Testis (tissue), 3 donors: ENCODE data around the gene C19orf81. TPM values are rescaled to one million over a fixed set of nuclear protein-coding genes. Genes with fewer than 3 reads are reported as not detected.
A peak's percentile ranks its signal among the peaks of the same experiment; 100 is the strongest.

Experiments
- DNase-seq: peaks from one replicate; pipeline ENCODE4 v3.0.0-alpha.2; 2019
- H3K27ac ChIP-seq, 2 donors: fragments of 200-600 bp; sonication (generic); one replicate each; pipeline ENCODE4 v1.5.1; 2019
- H3K27me3 ChIP-seq: fragments of 200-600 bp; sonication (generic); one replicate; pipeline ENCODE4 v1.5.1; 2019
- H3K36me3 ChIP-seq: fragments of 200-600 bp; sonication (generic); one replicate; pipeline ENCODE4 v1.5.1; 2017; ENCODE audit warnings: low read depth; ENCODE audit errors: missing control alignments
- H3K4me1 ChIP-seq: fragments of 200-600 bp; sonication (generic); one replicate; pipeline ENCODE4 v1.5.1; 2019
- H3K4me3 ChIP-seq, 2 donors: fragments of 200-600 bp; sonication (generic); one replicate each; pipeline ENCODE4 v1.5.1; 2017 to 2019
- H3K9me3 ChIP-seq: fragments of 200-600 bp; sonication (generic); one replicate; pipeline ENCODE4 v1.5.1; 2017
- CTCF ChIP-seq, 3 experiments: fragments of 450-650 bp in 2 of 3; fragments of 200-600 bp in 1 of 3; sonication (generic) in 1 of 3; IDR thresholded peaks; one replicate each; pipeline ENCODE4 v1.5.1; 2016 to 2019; ENCODE audit warnings: antibody characterized with exemption in 3 of 3, mild to moderate bottlenecking in 2 of 3, moderate library complexity in 1 of 3
- POLR2A ChIP-seq: fragments of 450-650 bp; IDR thresholded peaks from one replicate; pipeline ENCODE4 v1.6.1; 2017; ENCODE audit warnings: antibody characterized with exemption, mild to moderate bottlenecking, moderate library complexity
- WGBS, 2 donors: methylation state at CpG; one replicate each; pipeline ENCODE4 v1.1.5; 2018; 5-methylcytosine and 5-hydroxymethylcytosine counted together
- intact Hi-C: fragments of 100-400 bp; cut with DNase I; formaldehyde crosslinking; loops from one replicate; pipeline ENCODE4 v1.15.1; 2023; ENCODE audit warnings: low total_unique reads
- polyA plus RNA-seq: library from polyadenylated mRNA; stranded (reverse); fragments of 350-450 nt; fragmentation: Illumina TruSeq; extraction: RNeasy Lipid Tissue Mini Kit (QIAGEN cat#74804); gene quantifications from one replicate; pipeline ENCODE4 v1.2.3, GENCODE V29; 2014; ENCODE audit warnings: low read depth, low replicate concordance; ENCODE audit not compliant: insufficient read depth
- total RNA-seq, 2 donors: library from RNA; depleted of rRNA; stranded (reverse); fragments of >200 nt; gene quantifications; one replicate each; pipeline ENCODE4 v1.2.3, GENCODE V29; 2016

The C19orf81 gene
- total and polyA plus RNA-seq, 3 donors from 2014 or later: 5.4 to 11.7 (median 10.2) TPM

GRCh38 chr19:50636317-50637085 is 12.7 kb upstream of the C19orf81 start:
- no peaks in the 10 kb centered on the region for H3K27me3 ChIP-seq
- no peaks in the 10 kb centered on the region for H3K4me1 ChIP-seq
- H3K9me3 ChIP-seq: no peaks in the 10 kb centered on the region
- no peak overlapping the region for H3K27ac ChIP-seq
- no peak overlapping the region for H3K4me3 ChIP-seq
- WGBS, 2 donors: 79 to 89% methylated on average over 5 of the region's 5 CpGs
- intact Hi-C loops: no loop called here
- no peak for DNase-seq
- no peaks in the 10 kb centered on the region for H3K36me3 ChIP-seq
- TF ChIP-seq POLR2A (no peak), CTCF (IDR thresholded peaks at IDR 0.05) (no peak)

- WGBS, 2 donors: 28 to 29% methylated on average over 10 of the region's 10 CpGs
- Histone ChIP-seq H3K36me3 (no peaks in the 10 kb centered on the region), H3K27ac (no peak overlapping the region), H3K4me1 (no peaks in the 10 kb centered on the region), H3K9me3 (no peaks in the 10 kb centered on the region), H3K4me3 (peak overlapping the region; percentile 31 to 55), H3K27me3 (no peaks in the 10 kb centered on the region)
- no peak for DNase-seq
- TF ChIP-seq POLR2A (no peak), CTCF (IDR thresholded peaks at IDR 0.05) (no peak)
- intact Hi-C loops: no loop called here
Observed at GRCh38 chr19:50638600-50638999, 10.6 kb upstream of the C19orf81 start.

GRCh38 chr19:50639121-50640112 is 9.8 kb upstream of the C19orf81 start, which contains the start of gene SYT3:
Gene SYT3 (minus strand): TSS chr19:50639881. CDS start chr19:50637411, 2,470 bp downstream.
- intact Hi-C loops: no loop called here
- TF ChIP-seq POLR2A (no peak), CTCF (IDR thresholded peaks at IDR 0.05) (no peak)
- WGBS, 2 donors: 1 to 4% methylated on average over 38 to 48 of the region's 76 CpGs
- H3K27me3 ChIP-seq: no peaks in the 10 kb centered on the region
- DNase-seq: peak; percentile 80
- no peaks in the 10 kb centered on the region for H3K4me1 ChIP-seq
- H3K27ac ChIP-seq: no peak within 1 kb of the TSS
- H3K9me3 ChIP-seq: no peaks in the 10 kb centered on the region
- H3K4me3 ChIP-seq: peak within 1 kb of the TSS; percentile 31 to 55
- no peaks in the 10 kb centered on the region for H3K36me3 ChIP-seq

GRCh38 chr19:50640368-50640767 is 8.9 kb upstream of the C19orf81 start:
- H3K36me3 ChIP-seq: no peaks in the 10 kb centered on the region
- no peaks in the 10 kb centered on the region for H3K9me3 ChIP-seq
- H3K4me3 ChIP-seq: no peak overlapping the region
- no peaks in the 10 kb centered on the region for H3K4me1 ChIP-seq
- no peak overlapping the region for H3K27ac ChIP-seq
- no peaks in the 10 kb centered on the region for H3K27me3 ChIP-seq
- no peak for TF ChIP-seq POLR2A
- TF ChIP-seq CTCF (IDR thresholded peaks at IDR 0.05): no peak
- no peak for DNase-seq
- intact Hi-C loops: no loop called here
- 47 to 65% methylated on average over 2 of the region's 2 CpGs for WGBS, 2 donors
